MM.1S (cell line): ENCODE measurements around the gene TMEM184A.
A peak's percentile ranks its signal among the peaks of the same experiment; 100 is the strongest.

Experiments
- DNase-seq: peaks from one replicate; pipeline ENCODE4 v3.0.0-alpha.2; 2015
- H2AFZ ChIP-seq: fragments of 300-600 bp; sonication (generic); 2 replicates; pipeline ENCODE4 v1.6.0; 2016; ENCODE audit warnings: antibody characterized with exemption, low read length
- H3F3A ChIP-seq: fragments of 300-600 bp; sonication (generic); 2 replicates; pipeline ENCODE4 v1.6.1; 2016; ENCODE audit warnings: mild to moderate bottlenecking, antibody characterized with exemption, low read length, moderate library complexity, mixed read lengths; ENCODE audit not compliant: insufficient read depth
- H3K27ac ChIP-seq: fragments of 300-600 bp; sonication (generic); 2 replicates; pipeline ENCODE4 v1.5.1; 2016; ENCODE audit warnings: mild to moderate bottlenecking, low read length
- H3K27me3 ChIP-seq: fragments of 300-600 bp; sonication (generic); replicated peaks from 2 replicates; pipeline ENCODE4 v1.6.0; 2016; ENCODE audit warnings: low read length; ENCODE audit not compliant: insufficient read depth
- H3K36me3 ChIP-seq: fragments of 300-600 bp; sonication (generic); replicated peaks from 2 replicates; pipeline ENCODE4 v1.6.1; 2016; ENCODE audit warnings: mild to moderate bottlenecking, low read length, mixed read lengths; ENCODE audit not compliant: insufficient read depth
- H3K4me1 ChIP-seq: fragments of 300-600 bp; sonication (generic); 2 replicates; pipeline ENCODE4 v1.6.1; 2016; ENCODE audit warnings: low read length, mixed read lengths
- H3K4me2 ChIP-seq: fragments of 300-600 bp; sonication (generic); 2 replicates; pipeline ENCODE4 v1.6.0; 2016; ENCODE audit warnings: low read depth, low read length
- H3K4me3 ChIP-seq: fragments of 300-600 bp; sonication (generic); 2 replicates; pipeline ENCODE4 v1.5.1; 2016; ENCODE audit warnings: low read length, mixed read lengths
- H3K79me2 ChIP-seq: fragments of 300-600 bp; sonication (generic); 2 replicates; pipeline ENCODE4 v1.6.1; 2016; ENCODE audit warnings: mixed run types, low read length, mixed read lengths
- H3K9ac ChIP-seq: fragments of 300-600 bp; sonication (generic); 2 replicates; pipeline ENCODE4 v1.6.1; 2016; ENCODE audit warnings: low read length, mixed read lengths
- H3K9me2 ChIP-seq: fragments of 300-600 bp; sonication (generic); replicated peaks from 2 replicates; pipeline ENCODE4 v1.6.1; 2016; ENCODE audit warnings: mild to moderate bottlenecking, low read length, mixed read lengths; ENCODE audit not compliant: insufficient read depth
- H3K9me3 ChIP-seq: fragments of 300-600 bp; sonication (generic); replicated peaks from 2 replicates; pipeline ENCODE4 v1.6.1; 2016; ENCODE audit warnings: mild to moderate bottlenecking, low read length, mixed read lengths; ENCODE audit not compliant: insufficient read depth
- H4K20me1 ChIP-seq: fragments of 300-600 bp; sonication (generic); 2 replicates; pipeline ENCODE4 v1.6.1; 2016; ENCODE audit warnings: mild to moderate bottlenecking, low read length, moderate library complexity, mixed read lengths; ENCODE audit not compliant: insufficient read depth
- EZH2 ChIP-seq: fragments of 300-600 bp; sonication (generic); optimal IDR thresholded peaks from 2 replicates; pipeline ENCODE3; 2017; ENCODE audit warnings: low read depth, mild to moderate bottlenecking, antibody characterized with exemption, low read length, mixed read lengths
- EZH2phosphoT487 ChIP-seq: fragments of 300-600 bp; sonication (generic); IDR thresholded peaks from 2 replicates; pipeline ENCODE4 v1.6.1; 2018; ENCODE audit warnings: antibody characterized with exemption, low read length
- TF ChIP-seq, protein P1 (sequence below): fragments of 300-600 bp; sonication (generic); IDR thresholded peaks from 2 replicates; pipeline ENCODE4 v1.5.1; 2016; ENCODE audit warnings: antibody characterized with exemption, low read length, mixed read lengths

TMEM184A gene

DNA sequence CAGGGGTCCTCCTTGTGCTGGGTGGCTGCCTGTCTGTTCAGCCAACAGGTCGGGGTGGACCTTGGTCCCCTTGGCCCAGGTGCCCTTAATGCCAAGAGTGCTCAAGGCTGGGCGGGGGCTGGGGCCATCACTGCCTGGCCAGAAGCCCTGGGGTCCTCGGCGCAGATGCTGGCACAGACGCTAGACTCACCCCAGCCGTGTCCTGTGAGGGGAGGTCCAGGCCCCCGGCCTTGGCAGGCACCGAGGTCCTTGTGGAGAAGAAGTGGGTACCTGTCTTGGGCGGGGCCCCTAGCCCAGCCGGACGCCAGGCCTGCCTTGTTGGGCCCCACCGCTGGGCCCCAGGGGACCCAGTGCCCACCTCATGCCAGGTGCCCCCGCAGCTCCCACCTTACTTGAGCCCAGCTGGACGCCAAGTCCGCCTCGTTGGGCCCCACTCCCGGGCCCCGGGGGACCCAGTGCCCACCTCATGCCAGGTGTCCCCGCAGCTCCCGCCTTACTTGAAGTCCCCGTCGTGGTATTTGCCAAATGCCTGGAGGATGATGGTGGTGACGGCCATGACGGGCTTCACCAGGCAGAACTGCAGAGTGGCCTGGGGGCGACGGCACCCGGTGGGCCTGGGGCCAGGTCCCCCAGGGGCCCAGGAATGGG is 6.5 kb downstream of the TMEM184A start:
- Histone ChIP-seq H3K4me3 (no peak overlapping the region), H3K9me2 (no peaks in the 10 kb centered on the region), H3K4me2 (no peak overlapping the region)

DNA sequence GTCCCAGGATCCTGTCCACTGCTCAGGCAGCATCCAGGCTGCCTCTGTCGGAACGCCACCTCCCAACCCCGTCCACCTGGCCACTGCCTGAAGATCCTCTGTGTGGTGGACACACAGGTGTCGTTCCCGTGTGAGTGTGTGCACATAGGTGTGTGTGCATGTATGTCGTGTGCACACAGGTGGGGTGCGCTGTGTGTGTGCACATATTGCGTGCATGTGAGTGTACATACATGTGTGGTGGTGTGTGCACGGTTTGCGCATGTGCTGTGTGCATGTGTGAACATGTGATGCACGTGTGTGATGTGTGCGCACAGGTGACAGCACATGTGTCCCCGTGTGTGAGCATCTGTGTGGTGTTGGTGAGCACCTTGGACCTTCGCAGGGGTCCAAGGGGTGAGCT is 7.1 kb downstream of the TMEM184A start:
- H3K4me3 ChIP-seq = no peak overlapping the region
- TF ChIP-seq EZH2phosphoT487 (no peak), EZH2 (no peak)
- TF ChIP-seq, protein P1, sequence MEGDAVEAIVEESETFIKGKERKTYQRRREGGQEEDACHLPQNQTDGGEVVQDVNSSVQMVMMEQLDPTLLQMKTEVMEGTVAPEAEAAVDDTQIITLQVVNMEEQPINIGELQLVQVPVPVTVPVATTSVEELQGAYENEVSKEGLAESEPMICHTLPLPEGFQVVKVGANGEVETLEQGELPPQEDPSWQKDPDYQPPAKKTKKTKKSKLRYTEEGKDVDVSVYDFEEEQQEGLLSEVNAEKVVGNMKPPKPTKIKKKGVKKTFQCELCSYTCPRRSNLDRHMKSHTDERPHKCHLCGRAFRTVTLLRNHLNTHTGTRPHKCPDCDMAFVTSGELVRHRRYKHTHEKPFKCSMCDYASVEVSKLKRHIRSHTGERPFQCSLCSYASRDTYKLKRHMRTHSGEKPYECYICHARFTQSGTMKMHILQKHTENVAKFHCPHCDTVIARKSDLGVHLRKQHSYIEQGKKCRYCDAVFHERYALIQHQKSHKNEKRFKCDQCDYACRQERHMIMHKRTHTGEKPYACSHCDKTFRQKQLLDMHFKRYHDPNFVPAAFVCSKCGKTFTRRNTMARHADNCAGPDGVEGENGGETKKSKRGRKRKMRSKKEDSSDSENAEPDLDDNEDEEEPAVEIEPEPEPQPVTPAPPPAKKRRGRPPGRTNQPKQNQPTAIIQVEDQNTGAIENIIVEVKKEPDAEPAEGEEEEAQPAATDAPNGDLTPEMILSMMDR = no peak
- no peak overlapping the region for H3K9ac ChIP-seq
- no peaks in the 10 kb centered on the region for H3F3A ChIP-seq
- H3K36me3 ChIP-seq = no peaks in the 10 kb centered on the region
- H3K4me1 ChIP-seq = no peaks in the 10 kb centered on the region
- DNase-seq = no peak
- H4K20me1 ChIP-seq = no peaks in the 10 kb centered on the region
- no peak overlapping the region for H2AFZ ChIP-seq
- H3K27me3 ChIP-seq = peaks cover 32% of the 10 kb centered on the region
- no peak overlapping the region for H3K4me2 ChIP-seq
- H3K9me2 ChIP-seq = no peaks in the 10 kb centered on the region
- H3K27ac ChIP-seq = no peak overlapping the region
- H3K9me3 ChIP-seq = no peaks in the 10 kb centered on the region
- H3K79me2 ChIP-seq = no peaks in the 10 kb centered on the region

More for the DNA sequence above, 6.5 kb downstream of the TMEM184A start:
- no peaks in the 10 kb centered on the region for H4K20me1 ChIP-seq
- no peak for DNase-seq
- H2AFZ ChIP-seq = no peak overlapping the region
- no peaks in the 10 kb centered on the region for H3K4me1 ChIP-seq
- no peak overlapping the region for H3K27ac ChIP-seq
- peaks cover 34% of the 10 kb centered on the region for H3K27me3 ChIP-seq
- no peaks in the 10 kb centered on the region for H3F3A ChIP-seq
- H3K36me3 ChIP-seq = no peaks in the 10 kb centered on the region
- H3K79me2 ChIP-seq = no peaks in the 10 kb centered on the region
- no peaks in the 10 kb centered on the region for H3K9me3 ChIP-seq
- TF ChIP-seq EZH2 = no peak
- TF ChIP-seq EZH2phosphoT487 = no peak
- TF ChIP-seq, protein P1 = no peak
- no peak overlapping the region for H3K9ac ChIP-seq

DNA sequence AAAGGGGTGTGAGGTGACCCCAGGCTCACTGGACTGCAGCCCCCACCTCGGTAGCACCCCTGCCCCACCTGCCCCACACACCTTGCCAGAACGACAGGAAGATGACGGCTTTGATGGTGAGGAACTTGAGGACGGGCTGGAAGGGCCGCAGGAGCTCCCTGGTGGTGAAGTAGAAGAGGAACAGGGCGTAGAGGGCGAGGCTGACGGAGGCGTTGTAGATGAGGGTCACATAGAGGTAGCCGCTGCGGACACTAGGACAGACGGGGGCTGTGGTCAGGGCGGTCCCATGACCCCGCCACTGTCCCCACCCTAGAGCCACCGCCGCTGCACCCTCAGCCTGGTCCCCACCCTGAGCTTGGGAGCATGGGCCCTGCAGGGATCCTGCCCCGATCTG is 7.6 kb downstream of the TMEM184A start:
- TF ChIP-seq EZH2 = no peak
- TF ChIP-seq, protein P1 = peak; percentile 27
- no peak for TF ChIP-seq EZH2phosphoT487
- H4K20me1 ChIP-seq = no peaks in the 10 kb centered on the region
- peak; percentile 37 for DNase-seq

More for the DNA sequence above, 7.6 kb downstream of the TMEM184A start:
- Histone ChIP-seq H3K9me3 (no peaks in the 10 kb centered on the region), H3K27ac (no peak overlapping the region), H3K4me2 (no peak overlapping the region), H3K4me3 (no peak overlapping the region), H3K27me3 (peaks cover 31% of the 10 kb centered on the region), H3K4me1 (no peaks in the 10 kb centered on the region), H3K36me3 (no peaks in the 10 kb centered on the region), H3K79me2 (no peaks in the 10 kb centered on the region), H3K9ac (no peak overlapping the region), H3K9me2 (no peaks in the 10 kb centered on the region), H3F3A (no peaks in the 10 kb centered on the region), H2AFZ (no peak overlapping the region)
